GM21825 (cell line): ENCODE data around the gene TRPV4.

ENCODE experiments used
- ATAC-seq: cut with Tn5 transposase; IDR thresholded peaks from one replicate; pipeline ENCODE4 v1.9.1; 2021; ENCODE audit warnings: mild to moderate bottlenecking, moderate library complexity; ENCODE audit not compliant: unreplicated experiment

TRPV4 gene

DNA sequence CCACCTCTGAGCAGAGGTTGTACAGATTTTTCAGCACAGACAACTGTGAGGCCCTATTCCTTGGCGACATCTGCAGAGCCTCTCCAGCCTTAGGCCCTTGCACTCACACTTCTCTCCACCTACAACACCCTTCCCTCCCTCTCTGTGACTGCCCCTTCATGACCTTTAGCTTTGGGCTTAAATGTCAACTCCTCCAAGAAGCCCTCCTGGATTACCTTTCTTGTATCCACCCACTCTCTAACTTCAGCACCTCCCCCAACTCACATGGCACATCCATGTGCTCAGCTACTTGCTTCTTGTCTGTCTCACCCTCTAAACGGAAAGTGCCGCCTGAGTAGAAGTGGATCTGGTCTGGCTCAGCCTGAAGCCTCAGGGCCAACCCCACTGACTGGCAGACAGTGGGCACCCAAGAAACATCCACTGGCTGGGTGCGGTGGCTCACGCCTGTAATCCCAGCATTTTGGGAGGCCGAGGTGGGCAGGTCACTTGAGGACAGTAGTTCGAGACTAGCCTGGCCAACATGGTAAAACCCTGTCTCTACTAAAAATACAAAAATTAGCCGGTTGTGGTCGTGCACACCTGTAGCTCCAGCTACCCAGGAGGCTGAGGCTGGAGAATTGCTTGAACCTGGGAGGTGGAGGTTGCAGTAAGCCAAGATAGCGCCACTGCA is 22.1 kb downstream of the TRPV4 start:
- no peak for ATAC-seq

GRCh38 chr12:109808876-109809646 is 24.1 kb downstream of the TRPV4 start:
- ATAC-seq, result no peak

DNA sequence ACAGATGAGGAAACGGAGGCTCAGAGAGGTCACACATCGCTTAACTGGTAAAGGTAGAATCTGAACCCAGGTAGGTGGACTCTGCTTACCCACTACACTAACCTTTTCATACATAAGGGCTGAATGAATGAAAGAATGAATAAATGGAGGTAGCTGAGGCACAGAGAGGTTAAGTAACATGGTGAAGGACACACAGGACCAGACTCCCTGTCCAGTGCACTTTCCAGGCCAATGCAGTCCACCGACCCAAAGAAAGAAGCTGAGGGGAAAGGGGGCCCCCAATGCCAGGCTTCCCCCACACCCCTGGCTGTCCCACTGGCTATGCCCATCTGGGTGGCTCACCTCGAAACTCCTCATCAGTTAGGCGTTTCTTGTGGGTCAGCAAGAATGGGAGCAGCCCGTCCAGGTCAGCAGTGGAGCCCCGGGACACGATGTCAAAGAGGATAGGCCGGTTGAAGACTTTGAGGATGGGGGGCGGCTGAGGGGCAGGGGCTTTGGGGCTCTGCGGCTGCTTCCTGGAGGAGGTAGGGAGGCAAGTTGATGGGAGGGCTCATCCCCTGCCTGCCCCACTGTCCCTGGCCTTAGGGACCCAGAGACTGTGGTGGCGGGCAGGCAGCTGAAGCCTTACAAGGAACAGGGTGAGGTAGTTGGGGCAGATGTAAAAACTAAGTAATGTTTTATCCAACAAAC is 25.1 kb downstream of the TRPV4 start:
- no peak for ATAC-seq

GRCh38 chr12:109804820-109805761 is 28.1 kb downstream of the TRPV4 start:
- no peak for ATAC-seq

- ATAC-seq, result no peak
Observed at GRCh38 chr12:109803678-109804077, 29.5 kb downstream of the TRPV4 start.

DNA sequence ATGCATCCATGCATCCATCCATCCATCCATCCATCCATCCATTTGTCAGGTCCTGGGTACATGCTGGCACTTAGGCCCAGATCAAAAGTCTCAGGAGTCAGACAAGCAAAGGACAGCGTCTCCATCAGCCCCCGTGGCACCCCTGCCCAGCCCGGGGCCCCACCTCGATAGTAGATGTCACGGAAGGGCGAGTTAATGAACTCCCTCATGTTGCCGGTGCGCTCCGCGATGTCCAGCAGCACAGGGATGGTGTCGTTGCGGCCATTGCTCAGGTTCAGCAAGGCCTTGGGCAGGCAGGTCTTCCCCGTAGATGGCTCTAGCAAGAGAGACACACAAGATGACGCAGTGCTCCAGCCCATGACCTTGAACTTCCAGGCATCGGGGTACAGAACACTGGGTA is 30.4 kb downstream of the TRPV4 start:
- no peak for ATAC-seq

- no peak for ATAC-seq
Observed at GRCh38 chr12:109800536-109800935, 32.7 kb downstream of the TRPV4 start.

GRCh38 chr12:109798691-109799090 is 34.5 kb downstream of the TRPV4 start:
- no peak for ATAC-seq

DNA sequence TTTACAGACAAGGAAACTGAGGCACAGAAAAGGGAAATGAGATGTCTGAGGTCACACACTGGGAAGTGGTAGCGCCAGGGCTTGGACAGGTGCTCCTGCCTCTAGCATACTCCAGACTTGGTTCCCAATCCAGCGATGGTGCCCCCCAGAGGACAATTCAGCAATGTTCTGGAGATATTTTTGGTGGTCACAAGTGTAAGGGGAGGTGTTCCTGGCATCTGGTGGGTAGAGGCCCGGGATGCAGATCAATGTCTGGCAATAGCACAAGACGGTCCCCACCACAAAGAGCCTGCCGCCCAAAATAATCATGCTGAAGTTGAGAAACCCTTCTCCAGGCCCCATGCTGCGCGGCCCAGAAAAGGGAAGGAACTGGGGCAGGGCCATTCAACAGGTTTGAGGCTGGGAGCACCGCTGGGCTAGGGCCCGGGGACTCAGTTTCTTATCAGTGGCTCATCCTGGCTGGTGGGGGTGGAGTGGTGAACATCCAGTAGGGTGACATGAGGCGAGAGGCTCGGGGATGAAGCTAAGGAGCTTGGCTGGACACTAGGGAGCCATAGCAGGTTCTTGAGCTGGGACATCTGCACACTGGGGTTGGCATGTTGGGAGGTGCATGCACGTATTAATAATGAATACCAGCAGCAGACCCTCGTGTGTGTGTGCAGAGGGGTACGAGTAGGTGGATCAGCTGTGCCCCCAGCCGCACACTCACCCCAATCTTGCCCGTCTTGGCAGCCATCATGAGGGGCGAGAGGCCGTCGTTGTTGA is 35.1 kb downstream of the TRPV4 start:
- ATAC-seq, result no peak

DNA sequence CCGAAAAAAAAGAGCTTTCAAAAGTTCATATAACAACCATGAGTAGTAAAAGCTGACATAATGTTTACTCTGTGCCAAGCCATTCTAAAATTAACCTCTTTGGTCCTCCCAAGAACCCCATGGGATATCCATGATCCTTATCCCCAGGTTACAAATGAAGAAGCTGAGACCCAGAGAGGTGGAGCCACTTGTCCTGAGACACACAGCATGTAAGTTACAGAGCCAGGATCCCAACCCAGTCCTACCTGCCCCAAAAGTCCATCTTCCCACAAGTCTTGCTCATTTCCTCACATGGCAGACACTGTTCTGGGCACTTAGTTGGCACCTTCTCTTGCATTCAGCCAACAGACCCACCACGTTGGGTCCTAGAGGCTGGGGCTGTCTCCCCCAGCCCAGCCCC is 37.1 kb downstream of the TRPV4 start:
- no peak for ATAC-seq

GRCh38 chr12:109795023-109795422 is 38.2 kb downstream of the TRPV4 start:
- ATAC-seq, result no peak

DNA sequence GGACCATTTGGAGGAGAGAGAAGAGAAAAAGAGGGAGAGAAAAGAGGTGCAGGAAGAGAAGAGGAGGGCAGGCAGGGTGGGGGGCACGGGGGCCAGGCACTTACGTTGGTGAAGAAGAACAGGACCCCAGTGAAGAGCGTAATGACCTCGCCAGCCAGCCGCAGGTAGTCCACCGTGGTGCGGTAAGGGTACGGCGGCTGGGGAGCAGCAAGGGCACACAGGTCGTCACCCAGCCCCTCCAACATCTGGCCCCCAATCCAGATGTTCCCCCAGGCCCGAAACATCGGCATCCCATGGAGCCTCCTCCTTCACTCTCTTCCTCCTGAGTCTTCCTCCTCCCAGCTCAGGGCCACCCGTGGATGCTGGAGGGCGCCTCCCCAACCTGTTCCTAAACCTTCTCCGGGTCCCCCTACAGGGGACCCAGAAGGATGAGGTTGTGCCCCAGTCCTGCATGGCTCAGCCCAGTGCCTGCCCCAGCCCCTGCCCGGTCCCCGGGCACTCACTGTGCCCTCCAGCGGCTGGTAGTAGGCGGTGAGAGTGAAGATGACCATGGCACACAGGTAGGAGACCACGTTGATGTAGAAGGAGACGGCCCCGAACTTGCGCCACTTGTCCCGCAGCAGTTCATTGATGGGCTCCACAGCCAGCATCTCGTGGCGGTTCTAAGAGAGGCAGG is 39.2 kb downstream of the TRPV4 start:
- ATAC-seq, result no peak

GRCh38 chr12:109793411-109793810 is 39.8 kb downstream of the TRPV4 start:
- no peak for ATAC-seq

- ATAC-seq, result no peak
Observed at GRCh38 chr12:109792992-109793391, 40.2 kb downstream of the TRPV4 start.

- ATAC-seq, result no peak
Observed at GRCh38 chr12:109789526-109790048, 43.6 kb downstream of the TRPV4 start.

DNA sequence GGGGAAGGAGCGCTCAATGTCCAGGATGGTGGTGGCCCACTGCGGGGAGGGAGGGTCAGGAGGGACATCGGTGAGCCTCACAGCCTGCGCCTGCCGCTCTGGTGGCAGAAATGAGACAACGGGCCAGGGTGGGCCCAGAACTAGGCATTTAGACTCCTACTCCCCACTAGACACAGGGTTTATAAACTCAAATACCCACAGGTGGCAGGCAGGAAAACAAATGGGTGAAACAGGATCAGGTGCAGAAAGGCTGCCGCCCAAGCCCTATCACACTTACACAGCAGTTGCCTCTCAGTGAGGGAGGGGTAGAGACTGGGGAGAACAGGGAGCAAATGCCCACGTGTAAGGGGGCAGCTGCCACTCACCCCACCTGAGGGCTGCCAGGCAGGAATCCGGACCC is 46.4 kb downstream of the TRPV4 start:
- ATAC-seq, result no peak

DNA sequence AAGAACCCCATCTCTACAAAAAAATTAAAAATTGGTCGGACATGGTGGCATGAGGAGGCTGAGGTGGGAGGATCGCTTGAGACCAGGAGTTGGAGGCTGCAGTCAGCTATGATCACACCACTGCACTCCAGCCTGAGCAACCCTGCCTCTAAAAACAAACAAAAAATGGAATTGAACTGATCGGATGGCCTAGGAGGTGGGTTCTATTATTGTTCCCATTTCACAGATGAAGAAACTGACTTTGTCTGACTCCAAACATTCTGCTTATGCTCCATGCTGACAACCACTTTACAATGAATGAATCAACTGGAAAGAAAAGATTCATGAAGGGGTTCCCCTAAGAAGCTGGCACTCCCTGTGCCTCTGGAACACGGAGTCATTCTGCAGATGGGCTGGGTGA is 47.3 kb downstream of the TRPV4 start:
- ATAC-seq, result no peak

- no peak for ATAC-seq
Observed at GRCh38 chr12:109783965-109784244, 49.3 kb downstream of the TRPV4 start.

DNA sequence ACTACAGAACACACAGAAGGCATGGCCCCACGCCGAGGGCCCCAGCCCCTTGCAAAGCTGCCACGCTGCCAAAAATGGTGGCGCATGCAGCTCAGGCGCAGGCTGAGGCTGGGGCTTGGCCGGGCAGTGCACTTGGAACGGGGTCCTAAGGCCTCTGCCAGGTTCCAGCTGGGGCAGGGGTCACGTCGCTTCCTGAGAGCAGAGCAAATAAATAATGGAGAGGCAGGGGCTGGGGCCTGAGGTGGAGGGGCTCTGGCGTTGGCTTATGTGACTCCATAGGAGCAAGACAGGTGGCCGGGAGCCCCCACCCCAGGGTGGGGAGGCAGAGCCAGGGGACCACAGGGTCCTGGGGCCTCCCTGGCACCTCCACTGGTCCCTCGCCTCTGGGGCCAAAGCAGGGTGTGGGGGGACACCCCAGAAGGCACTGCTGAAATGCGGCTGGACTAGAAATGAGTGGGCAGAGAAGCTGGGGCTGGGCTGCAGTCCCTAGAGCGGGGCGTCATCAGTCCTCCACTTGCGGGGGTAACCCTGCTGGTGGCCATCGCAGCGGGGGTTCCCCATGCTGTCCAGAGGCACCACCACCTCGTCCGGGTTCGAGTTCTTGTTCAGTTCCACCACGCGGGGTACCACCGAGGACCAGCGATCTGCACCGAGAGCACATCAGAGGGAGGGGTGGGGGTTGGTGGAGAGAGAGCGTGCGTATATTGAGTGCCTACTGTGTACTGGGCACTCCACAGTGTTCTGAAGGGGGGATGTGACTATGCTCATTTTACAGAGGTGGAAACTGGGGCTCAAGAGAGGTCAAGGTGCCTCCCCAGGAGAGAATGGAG is 49.8 kb downstream of the TRPV4 start:
- no peak for ATAC-seq
